Smooth muscle cell (in vitro differentiated cells): ENCODE data around the gene CHAT. TPM values are rescaled to one million over a fixed set of nuclear protein-coding genes. Genes with fewer than 3 reads are reported as not detected.

Experiments used
- DNase-seq: peaks from one replicate; lab custom pipeline; 2025; ENCODE audit not compliant: unreplicated experiment; lab: John Stamatoyannopoulos, UW
- H2AFZ ChIP-seq: fragments of 200-600 bp; sonication (generic); 2 replicates; pipeline ENCODE4 v1.6.0; 2016; ENCODE audit warnings: antibody characterized with exemption, low read depth, mild to moderate bottlenecking
- H3F3A ChIP-seq: fragments of 200-600 bp; sonication (generic); 2 replicates; pipeline ENCODE4 v1.6.0; 2017; ENCODE audit warnings: antibody characterized with exemption, low read depth
- H3K27ac ChIP-seq: fragments of 200-600 bp; sonication (generic); 2 replicates; pipeline ENCODE4 v1.5.1; 2016; ENCODE audit warnings: low read depth, mild to moderate bottlenecking
- H3K27me3 ChIP-seq: fragments of 200-600 bp; sonication (generic); 2 replicates; pipeline ENCODE4 v1.6.1; 2016; ENCODE audit warnings: low read depth, mild to moderate bottlenecking
- H3K36me3 ChIP-seq: fragments of 200-600 bp; sonication (generic); 2 replicates; pipeline ENCODE4 v1.5.1; 2016; ENCODE audit warnings: low read depth
- H3K4me1 ChIP-seq: fragments of 200-600 bp; sonication (generic); 2 replicates; pipeline ENCODE4 v1.5.1; 2016; ENCODE audit warnings: low read depth
- H3K4me2 ChIP-seq: fragments of 200-600 bp; sonication (generic); 2 replicates; pipeline ENCODE4 v1.6.0; 2016; ENCODE audit warnings: mild to moderate bottlenecking
- H3K4me3 ChIP-seq: fragments of 200-600 bp; sonication (generic); 2 replicates; pipeline ENCODE4 v1.5.1; 2016; ENCODE audit warnings: mild to moderate bottlenecking
- H3K79me2 ChIP-seq: fragments of 200-600 bp; sonication (generic); 2 replicates; pipeline ENCODE4 v1.6.0; 2016; ENCODE audit warnings: low read depth, mild to moderate bottlenecking
- H3K9ac ChIP-seq: fragments of 200-600 bp; sonication (generic); 2 replicates; pipeline ENCODE4 v1.6.0; 2016; ENCODE audit warnings: low read depth
- H3K9me3 ChIP-seq: fragments of 200-600 bp; sonication (generic); replicated peaks from 2 replicates; pipeline ENCODE4 v1.5.1; 2016; ENCODE audit warnings: low read depth
- H4K20me1 ChIP-seq: fragments of 200-600 bp; sonication (generic); 2 replicates; pipeline ENCODE4 v1.6.0; 2016; ENCODE audit warnings: low read depth
- WGBS: methylation state at CpG from one replicate; pipeline ENCODE4 v1.1.7; 2016; ENCODE audit warnings: low lambda C conversion rate; 5-methylcytosine and 5-hydroxymethylcytosine counted together
- polyA plus RNA-seq: library from polyadenylated mRNA; unstranded; fragments of >200 nt; fragmentation: Nextera tagmentation; extraction: Ambion mirVana; gene quantifications from 2 replicates; pipeline ENCODE4 v1.2.1, GENCODE V29; 2016
- total RNA-seq: library from RNA; depleted of rRNA; stranded (reverse); fragments of >200 nt; gene quantifications from 2 replicates; pipeline ENCODE4 v1.2.3, GENCODE V29; 2014
- TF ChIP-seq, protein P1 (sequence below): fragments of 200-600 bp; sonication (generic); IDR thresholded peaks from 2 replicates; pipeline ENCODE4 v1.5.1; 2017; ENCODE audit warnings: borderline replicate concordance, mild to moderate bottlenecking, antibody characterized with exemption; ENCODE audit not compliant: insufficient read depth, poor library complexity, severe bottlenecking

CHAT gene
- total and polyA plus RNA-seq, 2 experiments from 2014 or later = not detected

DNA sequence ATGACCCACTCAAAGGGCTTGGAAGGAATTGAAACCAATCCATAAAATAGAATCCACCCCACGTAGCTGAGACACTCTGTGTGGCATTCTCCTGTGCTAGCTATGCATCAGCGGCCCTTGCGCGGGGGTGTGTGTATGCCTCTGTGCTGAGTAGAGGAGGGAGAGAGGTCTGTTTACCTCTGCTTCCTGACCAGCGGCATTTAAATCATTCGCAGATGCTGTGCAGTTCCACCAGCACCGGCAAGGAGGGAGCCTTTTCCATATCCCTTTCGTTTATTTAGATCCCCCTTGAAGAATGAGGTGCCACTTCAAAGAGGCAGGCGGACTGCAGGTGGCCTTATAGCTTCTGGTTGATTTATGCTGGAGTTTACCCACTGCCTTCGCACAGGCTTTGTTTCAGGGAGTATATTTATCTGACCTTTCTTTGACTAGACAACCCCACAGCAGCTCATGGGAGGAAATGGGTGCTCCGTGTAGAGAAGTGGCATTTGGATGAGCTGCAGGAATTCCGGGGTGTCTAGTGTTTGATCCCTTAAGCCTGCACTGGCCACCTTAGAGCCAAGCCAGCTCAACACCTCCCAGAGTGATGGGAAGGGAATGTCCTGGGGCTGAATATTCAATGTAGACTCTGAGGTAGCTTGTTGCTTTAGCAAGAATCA, 77.0 kb downstream of the CHAT start:
- Histone ChIP-seq H3K27ac (no peak overlapping the region), H3K4me3 (no peak overlapping the region), H3K36me3 (no peaks in the 10 kb centered on the region), H4K20me1 (no peaks in the 10 kb centered on the region), H3F3A (no peaks in the 10 kb centered on the region), H2AFZ (no peak overlapping the region), H3K27me3 (peaks cover 54% of the 10 kb centered on the region), H3K4me1 (no peaks in the 10 kb centered on the region), H3K4me2 (no peak overlapping the region), H3K9me3 (no peaks in the 10 kb centered on the region), H3K79me2 (no peaks in the 10 kb centered on the region), H3K9ac (no peak overlapping the region)
- WGBS = 17% methylated on average over 12 of the region's 12 CpGs
- TF ChIP-seq, protein P1, sequence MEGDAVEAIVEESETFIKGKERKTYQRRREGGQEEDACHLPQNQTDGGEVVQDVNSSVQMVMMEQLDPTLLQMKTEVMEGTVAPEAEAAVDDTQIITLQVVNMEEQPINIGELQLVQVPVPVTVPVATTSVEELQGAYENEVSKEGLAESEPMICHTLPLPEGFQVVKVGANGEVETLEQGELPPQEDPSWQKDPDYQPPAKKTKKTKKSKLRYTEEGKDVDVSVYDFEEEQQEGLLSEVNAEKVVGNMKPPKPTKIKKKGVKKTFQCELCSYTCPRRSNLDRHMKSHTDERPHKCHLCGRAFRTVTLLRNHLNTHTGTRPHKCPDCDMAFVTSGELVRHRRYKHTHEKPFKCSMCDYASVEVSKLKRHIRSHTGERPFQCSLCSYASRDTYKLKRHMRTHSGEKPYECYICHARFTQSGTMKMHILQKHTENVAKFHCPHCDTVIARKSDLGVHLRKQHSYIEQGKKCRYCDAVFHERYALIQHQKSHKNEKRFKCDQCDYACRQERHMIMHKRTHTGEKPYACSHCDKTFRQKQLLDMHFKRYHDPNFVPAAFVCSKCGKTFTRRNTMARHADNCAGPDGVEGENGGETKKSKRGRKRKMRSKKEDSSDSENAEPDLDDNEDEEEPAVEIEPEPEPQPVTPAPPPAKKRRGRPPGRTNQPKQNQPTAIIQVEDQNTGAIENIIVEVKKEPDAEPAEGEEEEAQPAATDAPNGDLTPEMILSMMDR = no peak
- DNase-seq = no peak

- Histone ChIP-seq H2AFZ (no peak overlapping the region), H3K4me2 (no peak overlapping the region), H3K27me3 (peaks cover 58% of the 10 kb centered on the region), H3F3A (no peaks in the 10 kb centered on the region), H4K20me1 (no peaks in the 10 kb centered on the region), H3K79me2 (no peaks in the 10 kb centered on the region), H3K4me3 (no peak overlapping the region), H3K9ac (no peak overlapping the region), H3K4me1 (no peaks in the 10 kb centered on the region), H3K36me3 (no peaks in the 10 kb centered on the region), H3K27ac (no peak overlapping the region), H3K9me3 (no peaks in the 10 kb centered on the region)
- TF ChIP-seq, protein P1 = no peak
- WGBS = 68% methylated on average over 9 of the region's 9 CpGs
- no peak for DNase-seq
These were observed 77.8 kb downstream of the CHAT start for GRCh38 chr10:49691588-49691987.

DNA sequence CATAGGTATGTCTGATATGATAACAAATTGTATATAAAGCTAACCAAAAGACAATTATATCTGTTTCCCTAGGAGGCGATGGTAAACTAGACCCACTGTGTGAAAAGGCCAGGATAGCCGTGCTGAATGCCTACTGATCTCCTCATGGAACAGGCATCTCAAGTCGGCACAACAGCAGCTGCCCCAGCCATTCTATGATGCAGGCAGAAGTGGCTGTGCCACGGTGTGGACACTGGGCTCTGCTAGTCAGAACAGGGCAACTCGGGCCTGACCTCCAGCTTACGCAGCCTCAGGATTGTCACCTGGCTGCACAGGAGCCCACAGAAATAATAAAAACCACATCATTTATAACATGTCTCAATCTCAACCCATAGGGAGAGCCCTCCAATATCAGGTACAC, 80.6 kb downstream of the CHAT start:
- H3K27me3 ChIP-seq = peaks cover 42% of the 10 kb centered on the region
- no peaks in the 10 kb centered on the region for H4K20me1 ChIP-seq
- H3K9ac ChIP-seq = no peak overlapping the region

More for the DNA sequence above, 80.6 kb downstream of the CHAT start:
- no peak for DNase-seq
- Histone ChIP-seq H2AFZ (no peak overlapping the region), H3K4me1 (no peaks in the 10 kb centered on the region), H3K27ac (no peak overlapping the region), H3F3A (no peaks in the 10 kb centered on the region), H3K36me3 (no peaks in the 10 kb centered on the region), H3K4me2 (no peak overlapping the region), H3K79me2 (no peaks in the 10 kb centered on the region), H3K4me3 (no peak overlapping the region), H3K9me3 (no peaks in the 10 kb centered on the region)
- WGBS = 80% methylated on average over 6 of the region's 6 CpGs
- TF ChIP-seq, protein P1 = no peak
